HepG2 (cell line): ENCODE data around the gene PARD3. TPM values are rescaled to one million over a fixed set of nuclear protein-coding genes. Genes with fewer than 3 reads are reported as not detected.

Source experiments
- GTF3A ChIP-seq: sonication (generic); formaldehyde crosslinking; conservative IDR thresholded peaks from 2 replicates; pipeline ENCODE4 v1.4.0; 2020; ENCODE audit warnings: mild to moderate bottlenecking, missing genetic modification reagents
- MAFG ChIP-seq: sonication (generic); formaldehyde crosslinking; IDR thresholded peaks from 2 replicates; pipeline ENCODE4 v1.5.1; 2020; ENCODE audit warnings: mild to moderate bottlenecking, missing genetic modification reagents
- NFIC ChIP-seq: IDR thresholded peaks from 2 replicates; pipeline ENCODE4 v1.6.1; 2012; ENCODE audit warnings: mild to moderate bottlenecking, low read length, inconsistent platforms
- NPAS2 ChIP-seq: sonication (generic); formaldehyde crosslinking; IDR thresholded peaks from 2 replicates; pipeline ENCODE4 v1.8.0; 2022; ENCODE audit warnings: mild to moderate bottlenecking, missing genetic modification reagents, borderline replicate concordance
- PAWR ChIP-seq: sonication (generic); formaldehyde crosslinking; IDR thresholded peaks from 2 replicates; pipeline ENCODE4 v1.4.0; 2020; ENCODE audit warnings: missing genetic modification reagents, mild to moderate bottlenecking, borderline replicate concordance
- SCMH1 ChIP-seq: sonication (generic); formaldehyde crosslinking; IDR thresholded peaks from 2 replicates; pipeline ENCODE4 v1.9.0; 2021; ENCODE audit warnings: missing genetic modification reagents, mild to moderate bottlenecking, borderline replicate concordance
- SKI ChIP-seq: fragments of 450-650 bp; IDR thresholded peaks from one replicate; pipeline ENCODE4 v1.6.1; 2018; ENCODE audit warnings: mild to moderate bottlenecking; ENCODE audit not compliant: partially characterized antibody
- ZMYM3 ChIP-seq: sonication (generic); formaldehyde crosslinking; IDR thresholded peaks from 2 replicates; pipeline ENCODE4 v1.5.1; 2020; ENCODE audit warnings: mild to moderate bottlenecking, missing genetic modification reagents
- ZNF317 ChIP-seq: sonication (generic); formaldehyde crosslinking; IDR thresholded peaks from 2 replicates; pipeline ENCODE4 v1.5.0; 2020; ENCODE audit warnings: mild to moderate bottlenecking, missing genetic modification reagents
- ZNF354B ChIP-seq: sonication (generic); formaldehyde crosslinking; IDR thresholded peaks from 2 replicates; pipeline ENCODE4 v1.8.0; 2022; ENCODE audit warnings: mild to moderate bottlenecking, missing genetic modification reagents
- ZNF678 ChIP-seq: sonication (generic); formaldehyde crosslinking; IDR thresholded peaks from 2 replicates; pipeline ENCODE4 v1.4.0; 2020; ENCODE audit warnings: mild to moderate bottlenecking, missing genetic modification reagents
- polyA plus RNA-seq, 8 experiments: library from polyadenylated mRNA; depleted of rRNA in 3 of 8; stranded (reverse) in 7 of 8; unstranded in 1 of 8; fragments of >200 nt; fragmentation: Illumina TruSeq in 4 of 8; extraction: Trizol in 4 of 8; gene quantifications; 2 replicates each; pipeline versions ENCODE4 v1.2.1 to v1.2.3, GENCODE V29; 2011 to 2016; ENCODE audit warnings: low read depth in 4 of 8, missing spikeins in 1 of 8, mixed read lengths in 1 of 8; ENCODE audit not compliant: insufficient read depth in 1 of 8
- total RNA-seq, 5 experiments: library from RNA; depleted of rRNA; stranded (reverse); fragments of >200 nt; fragmentation: Illumina TruSeq; extraction: Trizol; gene quantifications; 2 replicates each; pipeline ENCODE4 v1.2.3, GENCODE V29; 2016; ENCODE audit warnings: low read depth in 1 of 5
- TF ChIP-seq, protein P1 (sequence below): sonication (generic); formaldehyde crosslinking; IDR thresholded peaks from 2 replicates; pipeline ENCODE4 v1.5.0; 2020; ENCODE audit warnings: mild to moderate bottlenecking, missing genetic modification reagents
- TF ChIP-seq, protein P2 (sequence below): IDR thresholded peaks from 2 replicates; pipeline ENCODE4 v1.6.1; 2012; ENCODE audit warnings: low read length, improper control_type of control experiment
- TF ChIP-seq, protein P3 (sequence below): sonication (generic); formaldehyde crosslinking; IDR thresholded peaks from 2 replicates; pipeline ENCODE4 v1.4.0; 2020; ENCODE audit warnings: missing genetic modification reagents
- TF ChIP-seq, protein P4 (sequence below): IDR thresholded peaks from 2 replicates; pipeline ENCODE4 v1.6.1; 2016; ENCODE audit warnings: missing biosample characterization, missing genetic modification reagents, low read depth
- TF ChIP-seq, protein P5 (sequence below): sonication (generic); formaldehyde crosslinking; IDR thresholded peaks from 2 replicates; pipeline ENCODE4 v1.4.0; 2020; ENCODE audit warnings: missing genetic modification reagents, mild to moderate bottlenecking, borderline replicate concordance
- TF ChIP-seq, protein P6 (sequence below): sonication (generic); formaldehyde crosslinking; IDR thresholded peaks from 2 replicates; pipeline ENCODE4 v1.8.0; 2022; ENCODE audit warnings: mild to moderate bottlenecking, missing genetic modification reagents, borderline replicate concordance

Gene PARD3
- total and polyA plus RNA-seq, 2 of the 13 experiments (the other 11 are each of a cell fraction or from before 2014, with no cell fraction given), result 40.9 to 60.0 TPM

DNA sequence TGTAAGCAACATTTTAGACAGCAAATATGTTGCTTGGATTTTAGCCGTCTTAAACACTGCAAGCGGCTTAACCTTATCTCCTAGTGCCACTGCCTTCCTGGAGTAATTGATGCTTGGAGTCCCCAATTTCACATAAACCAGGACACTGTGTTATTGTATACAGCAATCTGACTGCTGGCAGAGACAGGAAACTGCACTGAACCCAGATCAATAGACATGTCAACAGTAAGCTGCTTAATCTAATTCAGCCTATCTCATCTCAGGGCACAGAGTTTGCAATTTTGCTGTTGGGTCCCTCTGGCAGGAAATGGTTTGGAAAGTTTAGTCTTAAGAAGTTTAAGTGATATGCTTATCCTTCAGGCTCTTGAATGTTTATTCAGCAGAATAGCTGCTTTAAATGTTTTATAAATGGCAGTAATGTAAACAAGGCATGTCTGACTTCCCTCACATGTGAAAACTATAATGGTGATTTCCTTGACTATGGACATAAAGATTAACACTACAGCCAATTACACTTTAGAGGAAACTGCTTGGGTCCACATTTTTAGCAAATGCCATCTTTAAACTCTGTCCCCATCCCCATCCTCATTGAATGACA, 598.6 kb downstream of the PARD3 start (continued):
- TF ChIP-seq, protein P1, sequence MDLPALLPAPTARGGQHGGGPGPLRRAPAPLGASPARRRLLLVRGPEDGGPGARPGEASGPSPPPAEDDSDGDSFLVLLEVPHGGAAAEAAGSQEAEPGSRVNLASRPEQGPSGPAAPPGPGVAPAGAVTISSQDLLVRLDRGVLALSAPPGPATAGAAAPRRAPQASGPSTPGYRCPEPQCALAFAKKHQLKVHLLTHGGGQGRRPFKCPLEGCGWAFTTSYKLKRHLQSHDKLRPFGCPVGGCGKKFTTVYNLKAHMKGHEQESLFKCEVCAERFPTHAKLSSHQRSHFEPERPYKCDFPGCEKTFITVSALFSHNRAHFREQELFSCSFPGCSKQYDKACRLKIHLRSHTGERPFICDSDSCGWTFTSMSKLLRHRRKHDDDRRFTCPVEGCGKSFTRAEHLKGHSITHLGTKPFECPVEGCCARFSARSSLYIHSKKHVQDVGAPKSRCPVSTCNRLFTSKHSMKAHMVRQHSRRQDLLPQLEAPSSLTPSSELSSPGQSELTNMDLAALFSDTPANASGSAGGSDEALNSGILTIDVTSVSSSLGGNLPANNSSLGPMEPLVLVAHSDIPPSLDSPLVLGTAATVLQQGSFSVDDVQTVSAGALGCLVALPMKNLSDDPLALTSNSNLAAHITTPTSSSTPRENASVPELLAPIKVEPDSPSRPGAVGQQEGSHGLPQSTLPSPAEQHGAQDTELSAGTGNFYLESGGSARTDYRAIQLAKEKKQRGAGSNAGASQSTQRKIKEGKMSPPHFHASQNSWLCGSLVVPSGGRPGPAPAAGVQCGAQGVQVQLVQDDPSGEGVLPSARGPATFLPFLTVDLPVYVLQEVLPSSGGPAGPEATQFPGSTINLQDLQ, result no peak
- TF ChIP-seq PAWR (CRISPR knock-in tag), result no peak
- no peak for TF ChIP-seq MAFG (CRISPR knock-in tag)
- TF ChIP-seq, protein P2, sequence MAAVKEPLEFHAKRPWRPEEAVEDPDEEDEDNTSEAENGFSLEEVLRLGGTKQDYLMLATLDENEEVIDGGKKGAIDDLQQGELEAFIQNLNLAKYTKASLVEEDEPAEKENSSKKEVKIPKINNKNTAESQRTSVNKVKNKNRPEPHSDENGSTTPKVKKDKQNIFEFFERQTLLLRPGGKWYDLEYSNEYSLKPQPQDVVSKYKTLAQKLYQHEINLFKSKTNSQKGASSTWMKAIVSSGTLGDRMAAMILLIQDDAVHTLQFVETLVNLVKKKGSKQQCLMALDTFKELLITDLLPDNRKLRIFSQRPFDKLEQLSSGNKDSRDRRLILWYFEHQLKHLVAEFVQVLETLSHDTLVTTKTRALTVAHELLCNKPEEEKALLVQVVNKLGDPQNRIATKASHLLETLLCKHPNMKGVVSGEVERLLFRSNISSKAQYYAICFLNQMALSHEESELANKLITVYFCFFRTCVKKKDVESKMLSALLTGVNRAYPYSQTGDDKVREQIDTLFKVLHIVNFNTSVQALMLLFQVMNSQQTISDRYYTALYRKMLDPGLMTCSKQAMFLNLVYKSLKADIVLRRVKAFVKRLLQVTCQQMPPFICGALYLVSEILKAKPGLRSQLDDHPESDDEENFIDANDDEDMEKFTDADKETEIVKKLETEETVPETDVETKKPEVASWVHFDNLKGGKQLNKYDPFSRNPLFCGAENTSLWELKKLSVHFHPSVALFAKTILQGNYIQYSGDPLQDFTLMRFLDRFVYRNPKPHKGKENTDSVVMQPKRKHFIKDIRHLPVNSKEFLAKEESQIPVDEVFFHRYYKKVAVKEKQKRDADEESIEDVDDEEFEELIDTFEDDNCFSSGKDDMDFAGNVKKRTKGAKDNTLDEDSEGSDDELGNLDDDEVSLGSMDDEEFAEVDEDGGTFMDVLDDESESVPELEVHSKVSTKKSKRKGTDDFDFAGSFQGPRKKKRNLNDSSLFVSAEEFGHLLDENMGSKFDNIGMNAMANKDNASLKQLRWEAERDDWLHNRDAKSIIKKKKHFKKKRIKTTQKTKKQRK, result no peak
- TF ChIP-seq, protein P3, sequence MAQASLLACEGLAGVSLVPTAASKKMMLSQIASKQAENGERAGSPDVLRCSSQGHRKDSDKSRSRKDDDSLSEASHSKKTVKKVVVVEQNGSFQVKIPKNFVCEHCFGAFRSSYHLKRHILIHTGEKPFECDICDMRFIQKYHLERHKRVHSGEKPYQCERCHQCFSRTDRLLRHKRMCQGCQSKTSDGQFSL (CRISPR knock-in tag), result no peak
- no peak for TF ChIP-seq SCMH1 (CRISPR knock-in tag)
- TF ChIP-seq ZNF678, result no peak
- TF ChIP-seq, protein P4, sequence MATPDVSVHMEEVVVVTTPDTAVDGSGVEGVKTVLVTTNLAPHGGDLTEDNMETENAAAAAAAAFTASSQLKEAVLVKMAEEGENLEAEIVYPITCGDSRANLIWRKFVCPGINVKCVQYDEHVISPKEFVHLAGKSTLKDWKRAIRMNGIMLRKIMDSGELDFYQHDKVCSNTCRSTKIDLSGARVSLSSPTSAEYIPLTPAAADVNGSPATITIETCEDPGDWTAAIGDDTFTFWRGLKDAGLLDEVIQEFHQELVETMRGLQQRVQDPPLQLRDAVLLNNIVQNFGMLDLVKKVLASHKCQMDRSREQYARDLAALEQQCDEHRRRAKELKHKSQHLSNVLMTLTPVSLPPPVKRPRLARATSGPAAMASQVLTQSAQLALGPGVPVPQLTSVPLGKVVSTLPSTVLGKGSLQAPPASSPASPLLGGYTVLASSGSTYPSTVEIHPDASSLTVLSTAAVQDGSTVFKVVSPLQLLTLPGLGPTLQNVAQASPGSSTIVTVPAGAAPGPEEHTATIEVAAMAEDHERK (CRISPR knock-in tag), result no peak
- TF ChIP-seq GTF3A (CRISPR knock-in tag), result no peak
- TF ChIP-seq NPAS2 (CRISPR knock-in tag), result no peak
- TF ChIP-seq, protein P5, sequence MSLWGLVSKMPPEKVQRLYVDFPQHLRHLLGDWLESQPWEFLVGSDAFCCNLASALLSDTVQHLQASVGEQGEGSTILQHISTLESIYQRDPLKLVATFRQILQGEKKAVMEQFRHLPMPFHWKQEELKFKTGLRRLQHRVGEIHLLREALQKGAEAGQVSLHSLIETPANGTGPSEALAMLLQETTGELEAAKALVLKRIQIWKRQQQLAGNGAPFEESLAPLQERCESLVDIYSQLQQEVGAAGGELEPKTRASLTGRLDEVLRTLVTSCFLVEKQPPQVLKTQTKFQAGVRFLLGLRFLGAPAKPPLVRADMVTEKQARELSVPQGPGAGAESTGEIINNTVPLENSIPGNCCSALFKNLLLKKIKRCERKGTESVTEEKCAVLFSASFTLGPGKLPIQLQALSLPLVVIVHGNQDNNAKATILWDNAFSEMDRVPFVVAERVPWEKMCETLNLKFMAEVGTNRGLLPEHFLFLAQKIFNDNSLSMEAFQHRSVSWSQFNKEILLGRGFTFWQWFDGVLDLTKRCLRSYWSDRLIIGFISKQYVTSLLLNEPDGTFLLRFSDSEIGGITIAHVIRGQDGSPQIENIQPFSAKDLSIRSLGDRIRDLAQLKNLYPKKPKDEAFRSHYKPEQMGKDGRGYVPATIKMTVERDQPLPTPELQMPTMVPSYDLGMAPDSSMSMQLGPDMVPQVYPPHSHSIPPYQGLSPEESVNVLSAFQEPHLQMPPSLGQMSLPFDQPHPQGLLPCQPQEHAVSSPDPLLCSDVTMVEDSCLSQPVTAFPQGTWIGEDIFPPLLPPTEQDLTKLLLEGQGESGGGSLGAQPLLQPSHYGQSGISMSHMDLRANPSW (CRISPR knock-in tag), result no peak; the same call in 1 of the 2 replicates
- TF ChIP-seq, protein P6, sequence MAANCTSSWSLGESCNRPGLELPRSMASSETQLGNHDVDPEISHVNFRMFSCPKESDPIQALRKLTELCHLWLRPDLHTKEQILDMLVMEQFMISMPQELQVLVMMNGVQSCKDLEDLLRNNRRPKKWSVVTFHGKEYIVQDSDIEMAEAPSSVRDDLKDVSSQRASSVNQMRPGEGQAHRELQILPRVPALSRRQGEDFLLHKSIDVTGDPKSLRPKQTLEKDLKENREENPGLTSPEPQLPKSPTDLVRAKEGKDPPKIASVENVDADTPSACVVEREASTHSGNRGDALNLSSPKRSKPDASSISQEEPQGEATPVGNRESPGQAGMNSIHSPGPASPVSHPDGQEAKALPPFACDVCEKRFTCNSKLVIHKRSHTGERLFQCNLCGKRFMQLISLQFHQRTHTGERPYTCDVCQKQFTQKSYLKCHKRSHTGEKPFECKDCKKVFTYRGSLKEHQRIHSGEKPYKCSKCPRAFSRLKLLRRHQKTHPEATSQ (CRISPR knock-in tag), result no peak
- TF ChIP-seq ZMYM3 (CRISPR knock-in tag), result peak; percentile 65; the same call in 1 of the 2 replicates
- no peak for TF ChIP-seq SKI
- peak; percentile 78 for TF ChIP-seq NFIC
- TF ChIP-seq ZNF317 (CRISPR knock-in tag), result no peak
- TF ChIP-seq ZNF354B (CRISPR knock-in tag), result no peak
